H1 (cell line): ENCODE measurements around the gene CHD1. TPM values are rescaled to one million over a fixed set of nuclear protein-coding genes. Genes with fewer than 3 reads are reported as not detected.

ENCODE experiments used
- BCL11A ChIP-seq, 2 experiments: IDR thresholded peaks; one replicate each; pipeline ENCODE4 v1.6.1; 2011; ENCODE audit warnings: low read depth in 2 of 2, low read length in 2 of 2, mild to moderate bottlenecking in 2 of 2
- GABPA ChIP-seq: IDR thresholded peaks from 2 replicates; pipeline ENCODE4 v1.6.1; 2011; ENCODE audit warnings: mild to moderate bottlenecking, low read length, moderate library complexity, borderline replicate concordance; ENCODE audit not compliant: insufficient read depth
- POU5F1 ChIP-seq: IDR thresholded peaks from 2 replicates; pipeline ENCODE4 v1.6.1; 2011; ENCODE audit warnings: low read depth, mild to moderate bottlenecking, low read length, moderate library complexity
- RNF2 ChIP-seq: fragments of 200-900, 300-1000 bp; sonication (generic); IDR thresholded peaks from 2 replicates; pipeline ENCODE4 v1.7.1; 2016; ENCODE audit warnings: borderline replicate concordance, low read depth, mild to moderate bottlenecking, antibody characterized with exemption, low read length; ENCODE audit not compliant: poor library complexity, severe bottlenecking; ENCODE audit errors: missing control alignments
- RXRA ChIP-seq: IDR thresholded peaks from 2 replicates; pipeline ENCODE4 v1.6.1; 2011; ENCODE audit warnings: low read depth, mild to moderate bottlenecking, low read length, moderate library complexity; ENCODE audit not compliant: insufficient read depth
- SP1 ChIP-seq: IDR thresholded peaks from 2 replicates; pipeline ENCODE4 v1.6.1; 2011; ENCODE audit warnings: low read depth, low read length
- SRF ChIP-seq: IDR thresholded peaks from 2 replicates; pipeline ENCODE4 v1.6.1; 2011; ENCODE audit warnings: mild to moderate bottlenecking, low read depth, low read length, moderate library complexity
- TAF7 ChIP-seq: optimal IDR thresholded peaks from 2 replicates; pipeline ENCODE3; 2011; ENCODE audit warnings: low read depth, mild to moderate bottlenecking, inconsistent platforms, low read length, moderate library complexity, borderline replicate concordance
- polyA plus RNA-seq, 7 experiments: library from polyadenylated mRNA; depleted of rRNA in 3 of 7; stranded (reverse) in 5 of 7; unstranded in 2 of 7; fragments of >200 nt in 5 of 7; fragments of 200-250 nt in 2 of 7; gene quantifications; 1 replicate in 5 of 7; 2 replicates in 1 of 7; 4 replicates in 1 of 7; pipeline versions ENCODE4 v1.2.1 to v1.2.3, GENCODE V29; 2011 to 2013; ENCODE audit warnings: missing spikeins in 2 of 7, mixed read lengths in 2 of 7
- total RNA-seq: library from RNA; stranded (reverse); fragmentation: NEBNext Ultra II Directional; extraction: Animal tissue kit (Norgen Biotek cat#: 25700); gene quantifications from 2 replicates; pipeline ENCODE4 v1.2.1, GENCODE V29; 2021

CHD1 gene
- total and polyA plus RNA-seq, 2 of the 8 experiments (the other 6 are each of a cell fraction or from before 2014, with no cell fraction given), result 15.6 to 53.0 TPM

DNA sequence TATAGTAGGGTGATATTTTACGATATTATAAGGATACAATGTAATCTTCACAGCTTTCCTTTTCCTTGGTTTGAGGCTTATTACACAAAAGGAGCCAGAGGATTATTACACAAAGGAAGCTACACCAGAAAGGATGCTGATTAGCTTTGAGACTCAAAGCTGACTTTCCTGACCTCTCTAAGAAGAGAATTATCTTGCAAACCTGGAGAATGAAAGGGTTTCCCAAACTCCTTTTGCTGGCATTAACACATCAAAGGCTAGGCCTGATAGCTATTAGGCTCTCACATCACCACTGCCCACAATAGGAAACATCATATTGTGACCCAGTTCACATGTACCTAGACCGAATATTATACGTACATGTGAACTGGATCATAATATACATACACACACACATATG, 34.2 kb upstream of the CHD1 start (continued):
- TF ChIP-seq BCL11A (IDR thresholded peaks at IDR 0.05; ENCODE audit: low read depth in 2 of 2, low read length in 2 of 2) (no peak), POU5F1 (peak; percentile 59), SP1 (no peak), RNF2 (no peak), GABPA (no peak), RXRA (no peak), TAF7 (no peak), SRF (no peak)
